Activated CD4-positive, alpha-beta T cell treated with anti-CD3 and anti-CD28 coated beads, Interleukin-2, Interleukin-6, amounts not matched to agents 100 ng/mL and 50 ng/mL, durations not matched to agents 16 hours and 8 hours (primary cell): ENCODE results near the gene WNT16.
"Not testable (repeated sequence)": the region's sequence is repeated elsewhere in the genome, so short reads cannot be mapped to it uniquely, and the experiment has no call there.

ENCODE experiments used
- DNase-seq: peaks from one replicate; pipeline ENCODE4 v3.0.0-alpha.2; 2020

The WNT16 gene

DNA sequence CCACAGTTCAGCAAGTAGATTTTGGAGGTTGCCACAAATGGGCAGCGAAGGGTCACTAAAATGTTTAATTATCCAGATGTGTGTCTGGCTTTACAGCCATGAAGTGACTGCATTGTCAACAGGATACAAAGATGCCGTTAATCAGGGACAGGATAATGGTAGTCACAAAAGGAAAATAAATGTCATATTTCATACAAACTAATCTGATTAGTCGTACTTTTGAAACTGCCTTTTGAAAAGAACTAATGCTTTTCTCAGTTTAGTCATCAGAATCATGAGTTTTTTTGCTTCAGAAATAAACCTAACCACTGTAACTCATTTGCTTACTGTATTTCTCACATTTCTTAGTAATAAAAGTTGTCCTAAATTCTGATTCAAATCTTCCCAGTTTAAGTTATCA is 22.2 kb upstream of the WNT16 start:
- no peak for DNase-seq

- DNase-seq: no peak
Observed at GRCh38 chr7:121307021-121307574, 21.7 kb upstream of the WNT16 start.

DNA sequence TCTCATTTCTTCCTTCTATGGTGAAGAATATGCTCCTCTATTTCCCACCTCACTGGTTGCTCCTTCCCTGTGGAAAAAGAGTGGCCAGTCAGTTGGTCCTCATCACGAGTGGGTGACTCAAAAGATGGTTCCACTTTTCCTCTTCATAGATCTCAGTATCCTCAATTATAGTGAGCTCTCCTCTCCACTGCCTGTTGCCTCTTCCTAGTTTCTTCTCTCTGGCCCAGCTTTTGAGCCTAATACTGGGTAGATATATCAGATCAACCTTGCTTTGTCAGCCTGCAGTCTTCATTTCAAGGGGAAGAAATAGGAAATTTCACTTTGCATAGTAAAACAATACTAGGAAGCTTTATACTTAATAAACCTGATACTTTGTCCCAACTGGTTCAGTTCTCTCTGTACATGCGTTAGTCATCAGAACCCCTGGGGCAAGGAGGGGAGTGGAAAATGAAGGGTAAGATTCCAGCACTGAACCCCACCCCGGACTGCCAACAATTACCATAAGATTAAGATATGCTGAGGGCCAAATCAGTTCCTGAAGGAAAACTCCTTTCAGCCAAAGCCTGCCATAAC is 15.5 kb upstream of the WNT16 start:
- no peak for DNase-seq

DNA sequence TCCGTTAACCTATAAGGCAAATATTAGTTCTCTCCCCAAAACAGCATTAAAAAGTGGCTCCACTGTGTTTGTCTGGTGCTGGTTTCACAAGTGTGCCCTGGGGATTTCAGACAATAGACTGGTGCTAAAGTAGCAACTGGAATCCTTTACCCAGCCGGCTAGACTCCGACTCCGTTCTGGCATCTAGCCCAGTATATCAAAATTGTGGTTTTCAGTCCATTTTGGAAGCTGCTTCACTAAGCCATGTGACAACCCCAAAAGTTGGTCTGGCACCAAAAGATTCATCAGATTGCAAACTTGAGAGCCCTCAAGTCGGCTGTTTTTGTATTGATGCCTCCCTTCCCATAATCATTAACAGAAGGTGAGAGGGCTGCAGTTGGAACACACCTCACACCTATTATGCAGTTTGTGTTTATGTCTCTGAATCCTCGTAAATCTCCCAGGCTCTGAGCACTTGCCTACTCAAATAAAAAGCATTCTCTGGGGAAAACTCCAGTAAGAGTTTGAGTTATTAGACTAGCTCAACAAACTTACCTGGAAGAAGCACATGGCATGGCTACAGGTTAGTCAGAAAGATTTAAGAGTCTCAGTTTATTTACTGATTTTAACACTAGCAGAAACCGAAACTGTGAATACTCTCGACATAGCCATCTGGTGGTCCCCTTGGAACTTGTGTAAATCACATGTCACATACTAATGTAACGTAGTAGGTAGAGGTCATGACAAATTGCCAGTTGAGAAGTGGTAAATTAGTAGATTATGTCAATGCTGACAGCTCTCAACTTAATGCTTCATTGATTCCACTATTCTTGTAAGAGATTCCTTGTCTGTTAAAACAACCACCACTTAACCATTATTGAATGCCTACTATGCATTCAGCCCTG is 14.8 kb upstream of the WNT16 start:
- no peak for DNase-seq

- DNase-seq: not testable (repeated sequence)
Observed at GRCh38 chr7:121315170-121315569, 13.6 kb upstream of the WNT16 start.

GRCh38 chr7:121322460-121322859 is 6.3 kb upstream of the WNT16 start:
- DNase-seq: no peak

DNA sequence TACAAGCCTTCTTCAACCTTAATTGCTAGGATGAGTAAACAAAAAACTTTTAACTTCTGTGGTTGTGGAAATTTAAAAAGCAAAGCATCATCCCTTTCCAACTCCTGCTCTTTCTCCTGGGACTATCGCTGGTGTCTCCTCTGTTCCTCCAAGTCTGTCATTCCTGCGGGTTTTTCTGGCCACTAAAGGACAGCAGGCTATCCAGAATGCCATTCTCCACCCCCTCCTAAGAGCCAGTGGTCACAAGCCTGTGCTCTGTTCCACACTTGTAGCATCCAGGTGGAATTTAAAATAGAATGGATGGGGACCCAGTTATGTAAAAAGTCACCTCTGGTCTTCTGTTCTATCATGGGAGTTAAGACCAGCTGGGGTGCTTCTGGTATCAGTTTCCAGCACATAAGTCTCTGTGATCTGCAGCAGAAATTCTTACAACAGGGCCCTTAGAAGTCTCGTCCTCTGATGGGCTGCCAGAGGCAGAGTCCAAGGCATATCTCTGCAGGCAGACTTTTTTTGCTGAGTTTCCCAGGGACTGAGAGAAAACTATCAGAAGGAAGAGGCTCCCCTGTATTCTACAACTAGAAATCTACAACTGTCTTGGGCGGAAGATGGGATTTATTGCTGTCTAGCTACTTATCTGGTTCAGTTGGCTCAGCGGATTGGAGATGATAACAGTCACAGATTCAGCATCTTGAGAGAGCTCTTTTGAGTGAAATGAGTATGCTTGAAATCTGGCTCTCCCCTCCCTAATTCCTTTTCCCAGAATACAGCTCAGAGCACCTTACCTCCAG is 5.1 kb upstream of the WNT16 start:
- no peak for DNase-seq

- no peak for DNase-seq
Observed at GRCh38 chr7:121327671-121328070, 1.1 kb upstream of the WNT16 start.

GRCh38 chr7:121329191-121330052 is 622 bp downstream of the WNT16 start:
- peak; percentile 53 for DNase-seq

DNA sequence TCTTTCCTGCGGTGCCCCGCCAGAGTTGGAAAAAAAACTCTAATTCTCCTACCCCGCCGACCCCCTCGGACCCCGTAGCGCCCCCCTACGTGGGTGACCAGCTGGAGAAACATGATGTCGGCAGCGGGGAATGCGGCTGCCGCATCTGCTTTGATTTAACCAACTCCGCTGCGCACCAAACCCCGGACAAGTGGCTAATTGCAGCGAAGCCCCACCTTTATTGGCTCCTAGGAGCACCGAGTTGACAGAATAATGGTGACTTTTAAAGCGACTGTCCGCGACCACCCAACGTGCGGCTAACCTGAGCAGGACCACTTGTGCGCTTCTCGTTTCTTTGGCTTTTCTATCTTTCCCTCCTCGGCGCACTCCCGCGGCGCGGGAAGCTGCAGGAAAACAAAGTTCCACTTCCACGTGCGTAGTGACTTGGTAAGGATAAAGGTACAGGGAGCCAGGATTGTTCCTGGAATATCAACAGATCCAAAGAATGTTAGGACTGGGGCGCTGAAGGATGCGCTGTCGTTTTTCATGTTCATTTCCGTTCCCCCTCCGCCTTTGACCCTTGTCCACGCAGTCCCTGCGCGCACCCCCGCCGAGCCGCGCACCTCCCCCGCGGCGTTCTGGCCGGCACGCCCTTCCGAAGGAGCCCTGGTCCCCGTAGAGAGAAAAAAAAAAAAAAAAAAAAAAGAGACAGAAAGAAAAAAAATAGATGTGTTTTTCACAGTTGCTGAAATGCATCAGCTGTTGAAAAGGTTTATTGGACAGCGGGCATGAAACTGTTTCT is 1.4 kb downstream of the WNT16 start:
- no peak for DNase-seq

GRCh38 chr7:121331048-121331447 is 2.2 kb downstream of the WNT16 start:
- no peak for DNase-seq

DNA sequence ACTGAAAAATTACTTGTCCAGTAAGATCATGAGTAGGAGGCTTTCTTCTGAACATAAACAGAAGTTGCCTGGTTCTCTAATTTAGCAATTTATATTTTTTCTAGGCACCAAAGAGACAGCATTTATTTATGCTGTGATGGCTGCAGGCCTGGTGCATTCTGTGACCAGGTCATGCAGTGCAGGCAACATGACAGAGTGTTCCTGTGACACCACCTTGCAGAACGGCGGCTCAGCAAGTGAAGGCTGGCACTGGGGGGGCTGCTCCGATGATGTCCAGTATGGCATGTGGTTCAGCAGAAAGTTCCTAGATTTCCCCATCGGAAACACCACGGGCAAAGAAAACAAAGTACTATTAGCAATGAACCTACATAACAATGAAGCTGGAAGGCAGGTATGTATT is 2.8 kb downstream of the WNT16 start:
- no peak for DNase-seq

DNA sequence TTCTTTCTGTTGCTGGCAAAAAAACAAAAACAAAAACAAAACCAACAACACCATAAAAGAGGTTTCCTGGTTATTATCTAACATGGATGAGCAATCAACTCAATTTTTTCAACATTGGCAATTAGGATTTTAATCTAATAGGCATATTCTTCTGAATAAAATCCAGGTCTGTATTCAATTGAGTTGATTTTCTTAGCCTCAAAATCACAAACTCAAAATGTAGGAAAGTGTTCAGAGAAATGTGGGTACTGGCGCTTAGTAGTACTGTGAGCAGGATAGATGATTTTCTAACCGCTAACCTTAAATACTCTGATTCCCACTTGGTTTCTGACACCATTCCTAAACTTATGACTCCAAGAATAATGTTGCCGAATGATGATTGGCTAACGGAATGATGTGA is 5.6 kb downstream of the WNT16 start:
- DNase-seq: no peak

DNA sequence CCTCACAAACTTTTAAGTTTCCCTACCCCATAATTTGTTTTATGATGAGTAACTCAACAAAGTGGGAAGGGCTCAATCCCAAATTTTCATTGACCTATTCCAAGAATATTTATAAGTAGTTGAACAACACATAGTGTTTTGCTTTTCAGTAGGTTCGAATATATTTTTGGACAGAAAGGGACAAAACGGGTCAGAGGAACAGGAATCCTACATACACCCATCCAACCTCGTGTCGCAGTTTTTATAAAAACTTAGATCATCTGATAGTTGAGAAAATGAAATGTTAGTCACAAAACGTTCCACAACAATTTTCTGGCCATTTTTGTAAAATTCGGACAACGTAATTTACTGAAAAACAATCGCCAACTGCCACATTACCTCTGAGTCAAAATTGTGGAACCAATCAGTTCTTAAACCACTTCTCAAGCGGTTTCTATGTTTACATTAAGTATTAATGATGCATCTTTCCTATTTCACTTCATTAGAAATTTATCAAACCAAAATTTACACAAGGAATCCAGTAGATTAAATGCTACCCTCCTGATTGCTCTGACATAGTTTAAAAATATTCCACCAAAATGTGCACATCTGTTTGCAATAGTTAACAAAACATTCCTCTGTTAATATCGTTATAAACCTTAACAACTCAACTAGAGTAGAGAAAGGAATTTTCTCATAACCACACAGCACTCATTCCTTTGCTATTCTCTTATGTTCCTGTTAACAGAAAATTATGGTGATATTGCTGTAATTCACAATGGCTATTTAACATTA is 6.3 kb downstream of the WNT16 start:
- no peak for DNase-seq

- DNase-seq: no peak
Observed at GRCh38 chr7:121336579-121336978, 7.8 kb downstream of the WNT16 start.

DNA sequence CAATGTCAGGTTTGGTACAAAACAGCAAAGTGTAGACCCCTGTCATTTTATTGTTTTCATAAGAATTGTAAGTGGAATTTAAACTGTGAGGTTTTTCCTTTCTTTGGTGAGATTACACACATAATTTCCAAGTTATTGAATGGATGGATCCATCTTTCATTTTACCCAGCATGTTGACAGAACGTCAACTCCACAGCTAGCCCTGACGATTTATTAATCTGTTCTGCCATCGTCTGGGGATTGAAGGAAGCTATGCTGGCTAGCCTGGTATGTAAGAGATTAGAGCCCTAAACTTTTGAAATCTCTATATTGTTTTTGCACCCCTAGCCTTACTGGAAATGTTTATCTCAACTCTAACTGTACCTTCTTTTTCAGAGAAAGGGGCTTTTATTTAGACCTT is 8.6 kb downstream of the WNT16 start:
- DNase-seq: peak; percentile 14

DNA sequence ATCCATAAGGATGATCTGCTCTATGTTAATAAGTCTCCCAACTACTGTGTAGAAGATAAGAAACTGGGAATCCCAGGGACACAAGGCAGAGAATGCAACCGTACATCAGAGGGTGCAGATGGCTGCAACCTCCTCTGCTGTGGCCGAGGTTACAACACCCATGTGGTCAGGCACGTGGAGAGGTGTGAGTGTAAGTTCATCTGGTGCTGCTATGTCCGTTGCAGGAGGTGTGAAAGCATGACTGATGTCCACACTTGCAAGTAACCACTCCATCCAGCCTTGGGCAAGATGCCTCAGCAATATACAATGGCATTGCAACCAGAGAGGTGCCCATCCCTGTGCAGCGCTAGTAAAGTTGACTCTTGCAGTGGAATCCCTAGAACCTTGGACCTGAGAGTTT is 10.3 kb downstream of the WNT16 start:
- DNase-seq: peak; percentile 18

GRCh38 chr7:121341933-121342332 is 13.1 kb downstream of the WNT16 start:
- DNase-seq: no peak

GRCh38 chr7:121342631-121343030 is 13.8 kb downstream of the WNT16 start:
- DNase-seq: no peak

DNA sequence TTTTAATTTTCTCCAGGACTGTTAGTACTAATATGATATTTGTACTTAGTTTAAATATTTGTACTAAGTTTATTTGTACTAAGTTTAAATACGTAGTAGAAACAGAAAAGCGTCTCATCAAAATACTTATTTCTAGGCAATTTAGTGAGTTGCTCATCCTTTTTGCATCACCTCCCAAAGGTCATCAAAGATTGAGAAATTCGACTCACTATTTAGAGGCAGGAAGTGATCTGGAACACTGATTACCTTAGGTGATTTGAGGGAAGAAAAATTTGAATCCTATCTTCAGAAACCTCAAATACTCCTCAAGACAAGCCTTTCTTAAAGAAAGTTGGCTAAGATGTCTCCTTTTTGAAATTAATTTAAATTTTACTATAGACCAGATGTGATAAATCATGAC is 14.5 kb downstream of the WNT16 start:
- DNase-seq: no peak

DNA sequence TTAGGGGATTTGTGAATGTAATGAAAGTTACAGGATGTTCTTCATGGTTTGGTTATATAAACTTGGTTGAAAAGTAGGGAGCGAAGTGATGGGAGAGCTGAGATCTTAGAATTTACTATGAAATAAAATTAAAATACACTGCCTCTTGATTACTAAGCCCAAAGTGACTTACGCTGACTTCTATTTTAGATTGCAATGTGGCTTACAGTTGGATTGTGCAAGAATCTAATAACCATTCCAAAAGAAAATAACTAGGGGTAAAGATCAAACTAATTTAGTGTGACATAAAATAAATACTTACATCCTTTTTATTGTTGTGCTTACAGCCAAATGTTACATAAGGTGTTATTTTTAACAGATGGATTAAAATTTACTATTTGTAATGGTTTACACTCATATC is 15.3 kb downstream of the WNT16 start:
- DNase-seq: no peak
